ENCODE data around the gene PAOX.
A peak's percentile ranks its signal among the peaks of the same experiment; 100 is the strongest.
"Not testable (repeated sequence)": the region's sequence is repeated elsewhere in the genome, so short reads cannot be mapped to it uniquely, and the experiment has no call there.

PAOX gene

GRCh38 chr10:133375357-133376115, 3.5 kb upstream of the PAOX start:
- H3K4me3 ChIP-seq (ENCODE audit: low read depth, low read length) = no peak overlapping the region
- TF ChIP-seq CTCF (IDR thresholded peaks at IDR 0.05; ENCODE audit: borderline replicate concordance, insufficient read depth, low read depth, low read length) = no peak

DNA sequence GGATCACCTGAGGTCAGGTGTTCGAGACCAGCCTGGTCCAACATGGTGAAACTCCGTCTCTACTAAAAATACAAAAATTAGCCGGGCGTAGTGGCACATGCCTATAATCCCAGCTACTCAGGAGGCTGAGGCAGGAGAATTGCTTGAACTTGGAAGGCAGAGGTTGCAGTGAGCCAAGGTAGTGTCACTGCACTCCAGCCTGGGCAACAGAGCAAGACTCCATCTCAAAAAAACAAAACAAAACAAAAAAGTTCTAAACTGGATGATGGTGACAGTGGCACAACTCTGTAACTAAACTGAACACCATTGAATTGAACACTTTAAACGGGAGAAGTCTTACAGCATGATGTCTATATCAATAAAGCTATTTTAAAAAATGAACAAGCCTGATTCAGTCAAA, 2.9 kb upstream of the PAOX start:
- not testable (repeated sequence) for H3K4me3 ChIP-seq (ENCODE audit: low read depth, low read length)

GRCh38 chr10:133377025-133377817, 1.8 kb upstream of the PAOX start:
- TF ChIP-seq CTCF (IDR thresholded peaks at IDR 0.05; ENCODE audit: borderline replicate concordance, insufficient read depth, low read depth, low read length) = no peak
- no peak overlapping the region for H3K4me3 ChIP-seq (ENCODE audit: low read depth, low read length)

DNA sequence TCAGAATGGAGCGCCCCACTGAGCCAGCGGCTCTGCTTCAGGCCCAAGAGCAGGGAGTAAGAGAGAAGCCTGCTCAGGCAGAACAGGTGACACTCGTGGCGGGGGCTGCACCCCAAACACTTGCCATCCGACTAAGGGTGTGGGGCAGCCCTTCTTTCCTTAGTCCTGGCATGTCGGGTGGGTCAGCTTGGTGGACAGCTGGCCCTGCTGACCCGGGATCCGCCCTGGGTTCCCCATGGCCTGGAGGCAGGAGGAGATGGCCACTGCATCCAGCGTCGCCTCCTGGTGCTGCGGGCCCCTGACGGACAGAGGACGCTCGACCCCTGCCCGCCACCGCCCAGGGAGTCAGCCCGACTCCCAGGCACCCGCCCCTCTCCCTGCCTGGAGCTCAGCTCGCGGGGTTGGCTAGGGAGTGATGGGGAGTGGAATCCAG, 1.2 kb upstream of the PAOX start:
- no peak for TF ChIP-seq CTCF (IDR thresholded peaks at IDR 0.05; ENCODE audit: borderline replicate concordance, insufficient read depth, low read depth, low read length)
- peak overlapping the region; percentile 75 for H3K4me3 ChIP-seq (ENCODE audit: low read depth, low read length)

DNA sequence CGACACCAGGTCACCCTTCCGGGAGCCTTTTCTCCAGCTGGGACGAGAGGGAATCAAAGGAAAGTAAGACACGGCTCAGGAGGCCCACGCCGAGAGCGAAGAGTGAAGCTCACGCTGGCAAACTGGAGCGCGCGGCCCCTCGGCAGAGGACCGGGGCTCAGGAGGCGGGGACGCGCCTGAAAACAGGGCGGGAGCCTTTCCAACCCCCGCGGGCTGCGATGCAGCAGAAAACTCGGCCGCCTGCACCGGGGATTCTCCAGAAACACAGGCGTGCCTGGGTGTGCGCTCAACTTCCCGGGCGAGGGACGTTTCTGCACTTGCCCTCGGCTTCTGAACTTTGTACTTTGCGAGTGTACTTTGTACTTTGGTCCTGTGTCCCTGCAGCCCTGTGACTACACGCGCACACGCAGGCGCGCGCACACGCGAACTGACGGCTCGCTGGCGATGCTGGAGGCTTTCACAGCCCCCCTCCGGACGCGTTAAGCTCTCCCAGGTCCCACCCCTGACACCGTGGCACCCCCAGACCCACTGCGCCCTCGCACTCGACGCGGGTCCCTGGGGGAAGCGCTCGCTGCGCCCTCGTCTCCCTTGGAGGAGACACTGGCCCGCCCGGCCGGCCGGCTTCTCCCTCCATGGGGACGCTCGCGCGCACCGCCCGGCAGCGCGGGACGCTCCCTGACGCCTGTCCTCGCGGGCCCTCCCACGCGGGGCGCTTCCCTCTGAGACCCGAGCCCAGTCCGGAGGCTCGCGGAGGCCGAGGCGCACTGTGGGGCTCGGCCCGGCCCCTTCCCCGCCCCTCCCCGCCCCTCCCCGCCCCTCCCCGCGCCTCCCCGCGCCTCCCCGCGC, 588 bp upstream of the PAOX start:
- no peak for TF ChIP-seq CTCF (IDR thresholded peaks at IDR 0.05; ENCODE audit: borderline replicate concordance, insufficient read depth, low read depth, low read length)
- H3K4me3 ChIP-seq (ENCODE audit: low read depth, low read length) = peak overlapping the region; percentile 75

DNA sequence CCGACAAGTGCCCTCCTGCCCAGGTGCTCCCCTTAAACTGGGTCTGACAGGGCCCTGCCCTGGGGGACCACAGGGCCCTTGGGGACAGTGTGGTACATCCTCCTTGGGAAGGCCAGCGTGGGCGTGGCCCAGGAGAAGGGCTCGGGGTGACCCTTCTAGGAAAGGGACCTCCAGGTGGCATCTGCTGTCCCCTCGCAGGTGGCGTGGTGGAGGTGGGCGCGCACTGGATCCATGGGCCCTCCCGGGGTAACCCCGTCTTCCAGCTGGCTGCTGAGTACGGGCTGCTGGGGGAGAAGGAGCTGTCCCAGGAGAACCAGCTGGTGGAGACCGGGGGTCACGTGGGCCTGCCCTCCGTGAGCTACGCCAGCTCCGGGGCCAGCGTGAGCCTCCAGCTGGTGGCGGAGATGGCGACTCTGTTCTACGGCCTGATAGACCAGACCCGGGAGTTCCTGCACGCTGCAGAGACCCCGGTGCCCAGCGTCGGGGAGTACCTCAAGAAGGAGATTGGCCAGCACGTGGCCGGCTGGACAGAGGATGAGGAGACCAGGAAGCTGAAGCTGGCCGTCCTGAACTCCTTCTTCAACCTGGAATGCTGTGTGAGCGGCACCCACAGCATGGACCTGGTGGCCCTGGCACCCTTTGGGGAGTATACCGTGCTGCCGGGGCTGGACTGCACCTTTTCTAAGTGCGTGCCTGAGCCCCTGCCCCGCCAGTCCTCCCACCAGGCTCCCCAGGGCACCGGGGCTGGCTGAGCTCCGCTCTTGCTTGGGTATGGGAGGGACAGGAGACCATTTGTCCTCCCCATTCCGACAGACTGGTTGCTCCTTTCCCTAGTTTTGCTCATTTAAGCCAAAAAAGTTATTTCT, 972 bp downstream of the PAOX start:
- peak overlapping the region; percentile 69 for H3K4me3 ChIP-seq (ENCODE audit: low read depth, low read length)
- no peak for TF ChIP-seq CTCF (IDR thresholded peaks at IDR 0.05; ENCODE audit: borderline replicate concordance, insufficient read depth, low read depth, low read length)

Data from GM12875 (cell line).